Neural cell (in vitro differentiated cells): ENCODE measurements around the gene ZNF783.

Source experiments
- RAD21 ChIP-seq: fragments of 450-650 bp; conservative IDR thresholded peaks from 2 replicates; pipeline ENCODE4 v1.6.1; 2014; ENCODE audit warnings: antibody characterized with exemption, mild to moderate bottlenecking, moderate library complexity
- TF ChIP-seq, protein P1 (sequence below): fragments of 450-650 bp; IDR thresholded peaks from 2 replicates; pipeline ENCODE4 v1.5.1; 2014; ENCODE audit warnings: antibody characterized with exemption, mild to moderate bottlenecking, moderate library complexity; ENCODE audit not compliant: poor library complexity, severe bottlenecking
- TF ChIP-seq, protein P2 (sequence below): IDR thresholded peaks from 2 replicates; pipeline ENCODE4 v1.6.1; 2012; ENCODE audit warnings: borderline replicate concordance

DNA sequence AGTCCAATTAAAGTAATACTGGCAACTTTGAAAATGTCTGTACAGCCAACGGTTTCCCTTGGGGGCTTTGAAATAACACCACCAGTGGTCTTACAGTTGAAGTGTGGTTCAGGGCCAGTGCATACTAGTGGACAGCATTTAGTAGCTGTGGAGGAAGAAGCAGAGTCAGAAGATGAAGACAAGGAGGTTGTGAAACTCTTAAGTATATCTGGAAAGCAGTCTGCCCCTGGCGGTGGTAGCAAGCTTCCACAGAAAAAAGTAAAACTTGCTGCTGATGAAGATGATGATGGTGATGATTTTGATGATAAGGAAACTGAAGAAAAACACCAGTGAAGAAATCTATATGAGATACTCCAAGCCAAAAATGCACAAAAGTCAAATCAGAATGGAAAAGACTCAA is 72.2 kb downstream of the ZNF783 start:
- TF ChIP-seq, protein P1, sequence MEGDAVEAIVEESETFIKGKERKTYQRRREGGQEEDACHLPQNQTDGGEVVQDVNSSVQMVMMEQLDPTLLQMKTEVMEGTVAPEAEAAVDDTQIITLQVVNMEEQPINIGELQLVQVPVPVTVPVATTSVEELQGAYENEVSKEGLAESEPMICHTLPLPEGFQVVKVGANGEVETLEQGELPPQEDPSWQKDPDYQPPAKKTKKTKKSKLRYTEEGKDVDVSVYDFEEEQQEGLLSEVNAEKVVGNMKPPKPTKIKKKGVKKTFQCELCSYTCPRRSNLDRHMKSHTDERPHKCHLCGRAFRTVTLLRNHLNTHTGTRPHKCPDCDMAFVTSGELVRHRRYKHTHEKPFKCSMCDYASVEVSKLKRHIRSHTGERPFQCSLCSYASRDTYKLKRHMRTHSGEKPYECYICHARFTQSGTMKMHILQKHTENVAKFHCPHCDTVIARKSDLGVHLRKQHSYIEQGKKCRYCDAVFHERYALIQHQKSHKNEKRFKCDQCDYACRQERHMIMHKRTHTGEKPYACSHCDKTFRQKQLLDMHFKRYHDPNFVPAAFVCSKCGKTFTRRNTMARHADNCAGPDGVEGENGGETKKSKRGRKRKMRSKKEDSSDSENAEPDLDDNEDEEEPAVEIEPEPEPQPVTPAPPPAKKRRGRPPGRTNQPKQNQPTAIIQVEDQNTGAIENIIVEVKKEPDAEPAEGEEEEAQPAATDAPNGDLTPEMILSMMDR = no peak
- no peak for TF ChIP-seq RAD21
- TF ChIP-seq, protein P2, sequence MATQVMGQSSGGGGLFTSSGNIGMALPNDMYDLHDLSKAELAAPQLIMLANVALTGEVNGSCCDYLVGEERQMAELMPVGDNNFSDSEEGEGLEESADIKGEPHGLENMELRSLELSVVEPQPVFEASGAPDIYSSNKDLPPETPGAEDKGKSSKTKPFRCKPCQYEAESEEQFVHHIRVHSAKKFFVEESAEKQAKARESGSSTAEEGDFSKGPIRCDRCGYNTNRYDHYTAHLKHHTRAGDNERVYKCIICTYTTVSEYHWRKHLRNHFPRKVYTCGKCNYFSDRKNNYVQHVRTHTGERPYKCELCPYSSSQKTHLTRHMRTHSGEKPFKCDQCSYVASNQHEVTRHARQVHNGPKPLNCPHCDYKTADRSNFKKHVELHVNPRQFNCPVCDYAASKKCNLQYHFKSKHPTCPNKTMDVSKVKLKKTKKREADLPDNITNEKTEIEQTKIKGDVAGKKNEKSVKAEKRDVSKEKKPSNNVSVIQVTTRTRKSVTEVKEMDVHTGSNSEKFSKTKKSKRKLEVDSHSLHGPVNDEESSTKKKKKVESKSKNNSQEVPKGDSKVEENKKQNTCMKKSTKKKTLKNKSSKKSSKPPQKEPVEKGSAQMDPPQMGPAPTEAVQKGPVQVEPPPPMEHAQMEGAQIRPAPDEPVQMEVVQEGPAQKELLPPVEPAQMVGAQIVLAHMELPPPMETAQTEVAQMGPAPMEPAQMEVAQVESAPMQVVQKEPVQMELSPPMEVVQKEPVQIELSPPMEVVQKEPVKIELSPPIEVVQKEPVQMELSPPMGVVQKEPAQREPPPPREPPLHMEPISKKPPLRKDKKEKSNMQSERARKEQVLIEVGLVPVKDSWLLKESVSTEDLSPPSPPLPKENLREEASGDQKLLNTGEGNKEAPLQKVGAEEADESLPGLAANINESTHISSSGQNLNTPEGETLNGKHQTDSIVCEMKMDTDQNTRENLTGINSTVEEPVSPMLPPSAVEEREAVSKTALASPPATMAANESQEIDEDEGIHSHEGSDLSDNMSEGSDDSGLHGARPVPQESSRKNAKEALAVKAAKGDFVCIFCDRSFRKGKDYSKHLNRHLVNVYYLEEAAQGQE = no peak
